Measurements from ENCODE around the gene CBFA2T2.
"Not testable (repeated sequence)": the region's sequence is repeated elsewhere in the genome, so short reads cannot be mapped to it uniquely, and the experiment has no call there.

The CBFA2T2 gene

DNA sequence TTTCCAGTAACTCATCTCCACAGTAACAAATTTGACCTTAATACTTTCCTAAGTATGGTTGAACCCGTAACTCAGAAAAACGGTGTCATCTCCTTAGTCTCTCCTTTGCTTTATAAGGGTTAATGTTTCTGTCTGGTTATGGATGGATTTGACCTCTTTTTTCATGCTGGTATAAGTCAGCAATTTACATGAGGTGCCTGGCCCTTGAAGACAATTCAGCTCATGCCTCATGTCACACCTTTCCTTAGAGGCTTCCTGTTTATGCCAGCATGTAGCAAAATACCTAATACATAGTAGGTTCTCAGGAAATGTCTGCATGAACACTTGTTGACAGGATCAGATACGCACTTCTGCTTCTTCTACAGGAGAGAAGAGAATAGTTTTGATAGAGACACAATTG, 134.5 kb downstream of the CBFA2T2 start:
- no peak for DNase-seq (ENCODE audit: low read depth in 2 of 2)

DNA sequence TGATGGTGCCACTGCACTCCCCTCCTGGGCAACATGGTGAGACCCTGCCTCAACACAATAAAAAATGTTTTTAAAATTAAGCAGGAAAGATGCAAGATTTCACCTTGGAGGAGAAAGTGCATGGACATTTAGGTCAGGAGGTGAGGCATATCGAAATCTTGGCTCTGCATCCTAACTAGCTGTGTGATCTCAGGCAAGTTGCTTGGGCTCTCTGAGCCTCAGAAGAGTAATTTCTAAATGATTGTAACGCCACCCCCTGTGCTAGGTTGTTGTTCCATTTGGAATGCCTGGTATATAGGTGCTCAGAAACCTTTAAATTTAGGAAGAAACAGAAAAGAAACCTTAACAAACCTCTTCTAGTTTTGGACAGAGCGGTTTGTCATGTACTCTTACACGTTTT, 136.3 kb downstream of the CBFA2T2 start:
- no peak for DNase-seq (ENCODE audit: low read depth in 2 of 2)

DNA sequence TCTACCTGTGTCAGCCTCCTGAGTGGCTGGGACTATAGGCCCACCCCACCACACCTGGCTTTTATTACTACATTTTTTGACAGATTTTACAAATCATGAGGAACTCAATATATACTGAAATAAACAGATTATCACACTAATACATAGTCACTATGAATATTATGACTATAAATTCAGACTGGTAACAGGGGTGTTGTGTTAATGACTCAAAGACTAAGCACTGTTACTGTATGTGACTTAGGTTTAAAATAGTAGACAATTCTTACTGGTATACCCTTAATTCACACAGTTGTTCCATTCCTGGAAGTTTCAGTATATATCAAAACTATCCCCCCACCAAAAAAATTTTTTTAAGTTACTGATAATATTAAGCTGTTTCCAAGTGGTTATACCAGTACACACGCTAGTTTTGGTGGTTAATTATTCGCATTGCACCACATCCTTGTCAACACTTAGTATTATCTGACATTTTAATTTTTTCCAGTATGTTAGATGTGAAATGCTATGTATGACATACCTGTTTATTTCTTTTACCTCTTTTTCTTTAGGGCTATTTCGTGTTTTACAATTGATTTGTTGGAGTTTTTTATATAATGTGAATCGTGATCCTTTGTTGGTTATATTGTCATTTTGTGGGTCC, 137.8 kb downstream of the CBFA2T2 start:
- DNase-seq (ENCODE audit: low read depth in 2 of 2) = no peak

DNA sequence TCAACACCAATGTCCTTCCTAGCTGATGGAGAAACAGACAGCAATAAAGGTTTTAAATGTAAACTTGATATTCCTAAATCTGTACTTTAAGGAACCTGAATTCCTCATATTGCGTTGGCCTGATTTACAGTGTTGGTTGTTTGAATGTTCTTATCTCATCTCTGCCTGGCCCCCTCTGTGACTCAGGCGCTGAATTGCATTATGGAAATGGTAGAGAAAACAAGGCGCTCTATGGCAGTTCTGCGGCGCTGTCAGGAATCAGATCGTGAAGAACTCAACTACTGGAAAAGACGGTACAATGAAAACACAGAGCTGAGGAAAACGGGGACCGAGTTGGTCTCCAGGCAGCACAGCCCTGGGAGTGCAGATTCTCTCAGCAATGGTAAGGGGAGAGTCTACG, 139.6 kb downstream of the CBFA2T2 start:
- no peak for DNase-seq (ENCODE audit: low read depth in 2 of 2)

DNA sequence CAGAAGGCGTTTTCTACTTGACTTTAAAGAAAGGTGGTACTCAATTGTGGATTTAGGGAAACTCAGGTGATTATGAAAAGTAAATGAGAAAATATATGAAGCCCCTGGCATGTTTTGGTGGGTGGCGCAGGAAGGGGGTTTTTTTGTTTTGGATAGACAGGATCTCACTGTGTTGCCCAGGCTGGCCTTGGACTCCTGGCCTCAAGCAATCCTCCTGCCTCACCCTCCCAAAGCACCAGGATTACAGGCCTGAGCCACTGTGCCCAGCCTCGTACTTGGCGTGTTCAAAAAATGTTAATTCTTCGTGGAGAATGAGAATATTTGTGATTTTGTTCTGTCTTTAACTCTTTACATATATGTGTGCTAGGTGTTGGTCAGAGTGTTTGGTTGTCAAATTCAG, 140.1 kb downstream of the CBFA2T2 start:
- no peak for DNase-seq (ENCODE audit: low read depth in 2 of 2)

DNA sequence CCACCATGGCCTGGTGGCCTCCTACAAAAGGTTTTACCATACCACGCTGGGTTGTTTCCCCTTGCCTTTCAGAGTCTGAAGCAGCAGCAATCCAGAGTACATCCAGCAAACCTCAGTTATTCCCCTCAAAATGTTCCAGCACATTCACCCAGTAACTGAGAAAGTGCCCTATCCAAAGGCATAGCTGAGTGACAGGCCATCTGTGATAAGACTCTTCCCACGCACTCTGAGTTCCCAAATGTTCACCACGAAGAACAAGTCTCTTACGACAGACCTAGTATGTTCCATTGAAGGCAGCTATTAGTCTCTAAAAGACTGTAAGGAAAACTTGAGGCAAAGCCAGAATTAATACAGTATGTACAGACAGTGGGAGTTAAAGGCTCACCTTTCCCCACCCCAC, 140.6 kb downstream of the CBFA2T2 start:
- DNase-seq (ENCODE audit: low read depth in 2 of 2) = no peak

DNA sequence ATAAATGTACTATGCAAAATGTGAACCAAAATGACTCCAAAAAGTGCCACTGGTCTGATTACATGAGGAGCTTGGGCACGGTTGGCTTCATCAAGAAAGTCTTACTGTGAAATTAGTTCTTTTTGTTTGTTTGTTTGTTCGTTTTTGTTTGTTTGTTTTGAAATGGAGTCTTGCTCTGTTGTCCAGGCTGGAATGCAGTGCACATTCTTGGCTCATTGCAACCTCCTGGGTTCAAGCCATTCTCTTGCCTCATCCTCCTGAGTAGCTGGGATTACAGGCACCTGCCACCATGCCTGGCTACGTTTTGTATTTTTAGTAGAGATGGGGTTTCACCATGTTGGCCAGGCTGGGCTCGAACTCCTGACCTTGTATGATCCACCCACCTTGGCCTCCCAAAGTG, 142.0 kb downstream of the CBFA2T2 start:
- DNase-seq (ENCODE audit: low read depth in 2 of 2) = not testable (repeated sequence)

DNA sequence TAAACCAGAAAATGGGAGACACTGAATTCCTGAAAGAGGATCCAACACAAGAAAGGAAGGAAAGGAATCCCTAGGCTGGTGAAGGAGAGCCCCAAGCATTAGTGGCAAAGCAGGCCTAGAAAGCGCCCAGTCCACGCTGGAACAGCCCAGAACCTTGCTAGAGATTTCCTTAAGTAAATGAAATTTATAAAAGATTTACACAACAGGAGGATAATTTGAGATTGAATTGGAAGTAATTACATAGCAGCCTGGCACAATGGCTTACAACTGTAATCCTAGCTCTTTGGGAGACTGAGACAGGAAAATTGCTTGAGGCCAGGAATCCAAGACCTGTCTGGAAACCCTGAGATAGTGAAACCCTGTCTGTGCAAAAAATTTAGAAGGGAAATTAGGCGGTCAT, 145.4 kb downstream of the CBFA2T2 start:
- no peak for DNase-seq (ENCODE audit: low read depth in 2 of 2)

DNA sequence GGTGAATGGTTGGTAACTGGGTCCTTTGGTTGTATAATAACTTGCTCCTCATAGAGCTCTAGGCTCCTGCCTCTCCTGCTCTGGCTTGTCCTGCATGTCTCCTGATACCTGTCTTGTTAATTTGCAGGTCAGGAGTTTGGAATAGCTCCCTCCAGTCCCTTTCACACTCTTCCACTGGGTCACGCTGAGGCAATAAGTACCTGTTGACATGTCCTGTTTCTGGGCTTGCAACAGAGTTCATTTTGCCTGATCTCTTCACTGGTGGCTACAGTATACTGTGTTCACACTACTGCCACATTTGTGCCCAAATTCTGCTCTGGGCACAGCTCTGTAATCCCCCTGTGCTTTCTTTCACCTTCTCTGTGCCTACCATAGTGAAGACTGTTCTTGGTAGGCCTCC, 146.9 kb downstream of the CBFA2T2 start:
- no peak for DNase-seq (ENCODE audit: low read depth in 2 of 2)

DNA sequence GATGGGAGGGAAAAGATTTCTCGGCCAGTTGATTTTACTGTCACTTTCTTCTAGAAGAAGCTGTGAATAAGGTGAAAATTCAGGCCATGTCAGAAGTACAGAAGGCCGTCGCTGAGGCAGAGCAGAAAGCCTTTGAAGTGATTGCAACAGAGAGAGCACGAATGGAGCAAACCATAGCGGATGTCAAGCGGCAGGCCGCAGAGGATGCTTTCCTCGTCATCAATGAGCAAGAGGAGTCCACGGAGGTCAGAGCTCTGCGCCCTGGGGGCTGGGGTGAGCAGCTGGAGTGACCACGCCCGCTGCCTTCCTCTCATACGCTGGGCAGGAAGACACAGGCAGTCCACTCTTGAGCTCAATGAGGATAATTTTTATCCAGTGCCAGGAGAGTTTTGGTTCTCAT, 150.4 kb downstream of the CBFA2T2 start:
- no peak for DNase-seq (ENCODE audit: low read depth in 2 of 2)

DNA sequence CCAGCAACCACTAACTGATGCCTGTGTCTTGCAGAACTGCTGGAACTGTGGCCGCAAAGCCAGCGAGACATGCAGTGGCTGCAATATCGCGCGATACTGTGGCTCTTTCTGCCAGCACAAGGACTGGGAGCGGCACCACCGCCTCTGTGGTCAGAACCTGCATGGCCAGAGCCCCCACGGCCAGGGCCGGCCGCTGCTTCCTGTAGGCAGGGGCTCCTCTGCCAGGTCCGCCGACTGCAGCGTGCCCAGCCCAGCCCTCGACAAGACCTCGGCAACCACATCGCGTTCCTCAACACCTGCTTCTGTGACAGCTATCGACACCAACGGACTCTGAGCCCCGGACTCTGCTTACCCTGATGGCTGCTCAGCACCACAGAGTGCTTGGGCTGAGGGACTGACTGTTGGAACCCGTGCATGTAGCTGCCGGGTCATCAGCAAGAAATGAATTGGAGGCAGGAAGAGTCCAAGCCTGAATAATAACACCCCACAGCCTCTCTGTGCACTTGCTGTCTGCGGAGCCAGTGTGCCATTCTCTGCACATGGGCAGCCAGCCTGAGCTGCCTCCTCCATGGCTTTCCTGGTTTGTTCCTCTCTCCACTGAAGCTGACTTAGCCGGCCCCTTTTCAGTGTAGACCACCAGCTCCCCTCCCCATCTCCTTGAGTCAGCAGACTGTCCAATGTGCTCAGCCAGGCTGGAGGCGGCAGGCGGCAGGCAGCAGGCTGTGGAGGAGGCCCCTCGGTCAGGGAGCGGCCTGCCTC, 154.6 kb downstream of the CBFA2T2 start:
- DNase-seq (ENCODE audit: low read depth in 2 of 2) = no peak

DNA sequence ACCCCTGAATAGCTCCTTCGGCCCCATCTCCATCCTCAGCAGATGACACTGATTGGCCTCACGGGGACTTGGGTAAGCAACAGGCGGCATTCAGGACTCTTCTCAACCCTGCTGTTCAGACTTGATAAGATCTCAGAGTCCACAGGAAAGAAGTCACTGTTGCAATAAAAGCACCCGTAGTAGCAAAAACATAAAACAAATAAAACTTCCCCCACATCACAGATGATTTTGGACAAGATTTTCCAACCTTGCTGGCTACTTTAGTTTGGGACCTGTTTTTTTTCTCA, 155.1 kb downstream of the CBFA2T2 start:
- no peak for DNase-seq (ENCODE audit: low read depth in 2 of 2)

DNA sequence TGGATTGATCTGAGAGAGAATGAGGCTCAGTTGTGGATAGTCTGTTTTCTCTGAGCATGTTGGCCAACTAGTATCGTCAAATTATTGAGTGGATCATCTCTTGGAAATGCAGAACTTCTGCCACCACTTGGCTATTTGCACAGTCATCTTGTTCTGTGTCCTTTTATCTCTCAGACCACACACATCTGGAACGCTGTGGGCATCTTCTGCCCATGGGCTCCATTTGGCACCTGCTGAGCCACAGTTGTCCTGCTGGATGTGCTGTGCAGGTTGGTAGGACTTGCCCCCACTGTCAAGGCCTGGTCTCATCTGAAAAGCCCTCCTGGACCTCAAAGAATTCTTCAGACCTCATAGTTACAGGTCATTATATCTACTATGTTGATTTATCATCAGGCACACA, 155.5 kb downstream of the CBFA2T2 start:
- no peak for DNase-seq (ENCODE audit: low read depth in 2 of 2)

DNA sequence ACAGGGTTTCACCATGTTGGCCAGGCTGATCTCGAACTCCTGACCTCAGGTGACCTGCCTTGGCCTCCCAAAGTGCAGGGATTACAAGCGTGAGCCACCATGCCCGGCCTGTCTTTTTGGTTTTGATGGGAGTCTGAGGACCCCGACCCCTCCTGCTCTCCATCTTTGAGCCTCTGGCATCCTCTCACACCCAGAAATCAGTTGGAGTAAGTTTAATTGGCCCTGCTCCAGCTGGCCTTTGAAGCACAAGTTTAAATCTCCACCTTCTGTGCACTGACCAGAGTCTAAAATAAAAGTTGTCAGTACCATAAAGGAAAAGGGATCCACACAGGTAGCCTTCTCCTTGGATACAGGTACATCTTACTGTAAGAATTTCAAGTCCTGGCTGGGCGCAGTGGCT, 156.3 kb downstream of the CBFA2T2 start:
- no peak for DNase-seq (ENCODE audit: low read depth in 2 of 2)

DNA sequence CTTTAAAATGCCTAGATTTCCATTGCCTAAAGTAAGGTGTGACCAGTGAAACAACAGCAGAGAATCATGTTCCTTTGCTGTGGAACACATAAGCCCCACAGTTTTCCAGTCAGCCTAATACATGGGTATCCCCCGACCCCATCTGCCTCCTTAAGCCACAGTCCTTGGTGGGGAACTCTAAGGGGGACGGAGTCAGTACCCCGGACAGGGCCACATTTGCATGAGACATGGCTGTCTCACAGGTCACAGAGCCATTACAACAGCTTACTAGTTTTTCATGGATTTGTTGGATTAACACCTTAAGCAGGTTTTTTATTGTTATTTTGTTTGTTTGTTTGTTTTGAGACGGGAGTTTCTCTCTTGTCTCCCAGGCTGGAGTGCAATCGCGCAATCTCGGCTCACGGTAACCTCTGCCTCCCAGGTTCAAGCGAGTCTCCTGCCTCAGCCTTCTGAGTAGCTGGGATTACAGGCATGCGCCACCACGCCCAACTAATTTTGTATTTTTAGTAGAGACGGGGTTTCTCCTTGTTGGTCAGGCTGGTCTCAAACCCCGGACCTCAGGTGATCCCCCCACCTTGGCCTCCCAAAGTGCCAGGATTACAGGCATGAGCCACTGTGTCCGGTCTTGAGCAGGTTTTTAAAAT, 157.2 kb downstream of the CBFA2T2 start:
- DNase-seq (ENCODE audit: low read depth in 2 of 2) = not testable (repeated sequence)

DNA sequence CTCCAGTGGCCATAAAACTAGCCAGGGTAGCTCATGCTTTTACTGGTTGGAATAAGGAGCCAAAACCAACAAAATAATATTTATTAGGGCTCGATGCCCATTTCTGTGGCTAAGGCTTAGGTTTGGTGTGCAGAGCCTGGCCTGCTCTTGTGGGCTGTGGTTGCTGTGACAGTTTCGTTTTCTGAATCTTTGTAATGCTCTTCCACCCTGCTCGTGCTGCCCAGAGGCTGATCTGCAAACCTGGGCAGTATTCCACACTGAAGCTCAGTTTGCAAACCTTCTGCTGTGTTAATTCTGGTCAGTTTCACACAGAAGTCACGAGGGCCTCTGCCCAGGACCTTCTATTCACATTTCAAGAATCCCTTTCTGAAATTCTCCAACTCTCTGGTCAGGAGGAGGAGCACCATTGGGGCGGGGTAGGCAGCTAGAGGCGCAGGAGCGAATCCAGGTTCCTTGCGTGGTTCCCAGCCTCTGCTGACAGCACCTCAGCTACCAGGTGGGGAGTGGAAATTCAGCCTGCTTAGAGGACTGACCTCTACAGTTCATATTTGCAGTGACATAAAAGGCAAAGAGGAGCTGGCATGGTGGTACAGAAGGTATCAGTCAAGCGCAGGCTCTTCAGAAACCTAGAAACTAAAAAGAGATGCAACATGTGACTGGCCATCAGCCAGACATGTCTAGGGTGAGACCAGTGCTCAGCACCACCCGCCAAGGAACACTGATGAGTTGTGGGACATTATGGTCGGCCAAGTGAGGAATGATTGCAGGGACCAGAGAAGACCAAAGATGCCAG, 157.9 kb downstream of the CBFA2T2 start:
- no peak for DNase-seq (ENCODE audit: low read depth in 2 of 2)

DNA sequence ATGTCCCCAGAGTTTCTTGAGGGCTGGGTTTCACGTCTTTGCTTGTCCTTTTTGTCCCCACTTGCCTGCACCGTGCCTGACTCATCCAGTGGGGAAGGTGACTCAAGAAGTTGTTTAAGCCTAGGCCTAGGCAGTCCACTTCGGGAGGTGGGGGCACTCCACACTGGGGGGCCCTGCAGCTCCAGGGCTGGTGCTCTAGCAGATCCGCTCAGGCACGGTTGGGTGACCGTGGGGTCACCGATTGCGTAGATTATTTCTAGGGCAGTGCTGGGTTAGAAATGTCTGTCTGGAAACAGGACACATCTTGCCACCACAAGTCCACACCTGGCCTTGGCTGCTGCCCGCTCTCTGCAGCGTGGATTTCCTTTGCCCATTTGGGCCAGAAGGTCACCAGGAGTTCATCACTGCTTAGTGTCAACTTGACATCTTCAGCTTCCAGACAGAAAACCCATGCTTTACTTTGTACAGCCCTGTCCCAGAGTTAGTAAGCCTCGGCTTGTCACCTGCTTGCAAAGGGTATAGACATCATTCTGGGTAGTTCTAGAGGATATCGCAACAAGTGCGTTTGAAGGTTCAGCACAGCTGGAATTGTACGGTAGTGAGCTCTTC, 158.6 kb downstream of the CBFA2T2 start:
- DNase-seq (ENCODE audit: low read depth in 2 of 2) = no peak

DNA sequence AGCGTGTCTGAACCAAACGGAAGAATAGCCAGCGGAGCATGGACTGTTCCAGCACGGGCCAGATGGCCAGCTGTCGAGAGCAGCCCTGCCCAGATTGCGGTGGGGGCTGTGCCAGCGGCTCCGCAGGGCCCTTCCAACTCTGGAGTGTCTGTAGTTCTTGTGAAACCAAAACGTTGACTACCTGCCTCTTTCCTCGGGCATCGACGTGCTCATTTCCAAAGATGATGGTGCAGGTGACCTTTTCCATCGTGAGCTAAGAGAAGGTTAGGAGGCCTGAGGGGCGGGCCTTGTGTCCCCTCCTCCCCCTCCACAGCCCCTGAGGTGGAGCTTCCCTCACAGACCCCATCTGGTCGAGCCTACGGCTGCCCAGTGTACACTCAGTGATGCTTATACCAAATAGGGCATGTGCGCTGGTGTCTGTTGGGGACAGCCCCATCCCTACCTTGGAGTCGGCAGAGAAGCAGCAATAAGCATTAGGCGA, 159.3 kb downstream of the CBFA2T2 start:
- no peak for DNase-seq (ENCODE audit: low read depth in 2 of 2)

DNA sequence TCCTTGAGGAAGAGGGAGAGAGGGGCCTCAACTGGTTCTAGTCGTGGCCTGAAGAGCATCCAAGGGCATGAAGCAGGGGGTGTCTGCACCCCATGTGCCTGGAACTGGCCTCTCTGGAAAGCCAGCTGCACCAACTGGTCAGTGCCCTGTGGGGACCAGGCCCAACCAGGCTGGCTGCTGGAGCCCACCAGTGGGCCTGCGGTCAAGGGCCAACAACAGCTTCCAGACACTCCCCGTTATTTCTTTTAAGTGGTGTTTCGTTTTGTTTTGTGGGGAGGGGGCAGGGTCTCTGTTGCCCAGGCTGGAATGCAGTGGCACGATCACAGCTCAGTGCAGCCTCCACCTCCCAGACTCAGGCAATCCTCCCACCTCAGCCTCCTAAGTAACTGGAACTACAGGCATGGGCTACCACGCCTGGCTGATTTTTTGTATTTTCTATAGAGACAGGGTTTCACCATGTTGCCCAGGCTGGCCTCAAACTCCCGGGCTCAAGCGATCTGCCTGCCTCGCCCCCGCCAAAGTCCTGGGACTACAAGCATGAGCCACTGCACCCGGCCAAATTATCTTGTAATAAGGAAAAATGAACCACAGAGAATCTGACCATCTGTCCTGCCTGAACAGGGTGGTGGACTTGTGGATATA, 160.3 kb downstream of the CBFA2T2 start:
- DNase-seq (ENCODE audit: low read depth in 2 of 2) = no peak

DNA sequence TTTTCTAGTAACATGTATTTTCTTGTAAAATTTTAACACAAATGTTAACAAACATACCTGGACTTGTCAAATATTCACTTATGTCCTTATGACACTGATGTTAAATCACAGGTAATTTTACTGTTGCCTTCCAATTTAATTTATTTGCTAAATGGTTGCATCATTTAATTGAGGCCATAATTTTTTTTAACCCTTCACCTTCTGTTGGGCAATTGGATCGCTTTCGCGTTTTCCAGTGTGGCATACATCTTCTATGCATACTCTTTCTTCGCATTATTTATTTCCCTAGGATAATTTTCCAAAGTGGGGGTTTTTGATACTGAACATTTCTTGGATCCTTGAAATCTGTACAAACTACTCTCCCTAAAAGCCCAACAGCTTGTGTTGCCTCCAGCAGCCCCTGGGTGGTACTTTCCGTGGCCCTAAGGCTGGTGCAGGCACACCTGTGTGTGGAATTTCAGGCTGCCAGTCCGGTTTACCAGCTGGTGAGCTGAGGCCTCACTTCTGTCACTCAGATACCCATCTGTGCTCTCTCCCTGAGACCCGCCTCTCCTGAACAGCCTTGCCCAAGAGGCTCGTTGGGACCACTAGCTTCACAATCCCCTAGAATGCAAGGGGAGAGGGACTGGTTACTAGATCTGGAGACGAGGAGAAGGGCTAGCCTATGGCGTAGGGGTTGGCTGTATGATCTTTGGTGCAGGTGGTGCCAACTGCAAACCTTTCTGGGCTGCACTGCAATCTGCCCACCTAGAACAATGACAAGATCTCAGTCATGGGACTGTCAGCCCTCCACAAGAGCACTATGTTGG, 161.1 kb downstream of the CBFA2T2 start:
- DNase-seq (ENCODE audit: low read depth in 2 of 2) = no peak

Data from stimulated activated CD8-positive, alpha-beta memory T cell treated with anti-CD3 and anti-CD28 coated beads, Interleukin-7, amount 100 ng/mL, for 4 hours (primary cell).